ENCODE measurements around the gene AMPH. TPM values are rescaled to one million over a fixed set of nuclear protein-coding genes. Genes with fewer than 3 reads are reported as not detected.
A peak's percentile ranks its signal among the peaks of the same experiment; 100 is the strongest.

The AMPH gene
- total RNA-seq, 4 donors from 2014 or later = 2.2 to 6.6 (median 5.9) TPM; not detected in 1

- WGBS, 2 donors (ENCODE audit: low coverage in 1 of 2) = 71 to 89% methylated on average over 1 of the region's 1 CpG
- H3K27me3 ChIP-seq = no peaks in the 10 kb centered on the region
- H3K4me1 ChIP-seq = no peaks in the 10 kb centered on the region
These were observed 76.6 kb downstream of the AMPH start for GRCh38 chr7:38554586-38554985.

DNA sequence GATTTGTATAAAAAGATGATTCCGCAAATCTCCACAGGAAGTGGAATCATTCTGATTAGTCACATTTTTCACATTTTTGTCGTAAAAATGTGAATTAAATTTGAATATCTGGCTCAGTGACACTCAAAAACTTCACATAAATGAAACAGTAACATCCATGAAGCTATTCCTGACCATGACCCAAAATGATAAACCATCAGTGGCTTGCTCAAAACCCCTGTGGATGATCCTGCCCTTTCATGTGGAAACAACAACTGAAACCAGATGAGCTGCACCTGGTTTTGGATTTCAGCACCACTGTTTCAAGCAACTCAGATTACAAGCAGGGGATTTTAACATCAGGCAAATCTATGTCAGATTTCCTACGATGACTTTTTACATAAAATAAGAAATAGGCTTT is 80.3 kb downstream of the AMPH start:
- Histone ChIP-seq H3K4me3 (no peak overlapping the region), H3K4me1 (peaks cover 0 to 5% (median 1%) of the 10 kb centered on the region in 4 donors), H3K9me3 (no peaks in the 10 kb centered on the region), H3K36me3 (no peaks in the 10 kb centered on the region), H3K27me3 (no peaks in the 10 kb centered on the region), H3K27ac (no peak overlapping the region)
- in situ Hi-C loops (cut with MboI; ENCODE audit: low pct_ligation_motif_present in 1 of 4, low pct_unique_long_range_greater_than_20kb in 1 of 4, low sequenced_read_pairs in 3 of 4) (no loop called here), intact Hi-C loops (cut with DNase I; ENCODE audit: low total_unique reads) (no loop called here)
- 55 to 83% methylated on average over 3 of the region's 3 CpGs for WGBS, 2 donors (ENCODE audit: low coverage in 1 of 2)
- no peak for TF ChIP-seq POLR2A (IDR thresholded peaks at IDR 0.05)
- no peak for TF ChIP-seq POLR2AphosphoS5 (IDR thresholded peaks at IDR 0.05)
- TF ChIP-seq CTCF (IDR thresholded peaks at IDR 0.05) = no peak
- no peak for TF ChIP-seq EP300 (IDR thresholded peaks at IDR 0.05; ENCODE audit: low read depth)
- DNase-seq = no peak

More at GRCh38 chr7:38554586-38554985, 76.6 kb downstream of the AMPH start:
- TF ChIP-seq EP300 (IDR thresholded peaks at IDR 0.05; ENCODE audit: low read depth) = no peak
- TF ChIP-seq POLR2AphosphoS5 (IDR thresholded peaks at IDR 0.05) = no peak
- no peak for DNase-seq
- no peaks in the 10 kb centered on the region for H3K36me3 ChIP-seq
- intact Hi-C loops (cut with DNase I; ENCODE audit: low total_unique reads) = no loop called here
- in situ Hi-C loops (cut with MboI; ENCODE audit: low pct_ligation_motif_present in 1 of 4, low pct_unique_long_range_greater_than_20kb in 1 of 4, low sequenced_read_pairs in 3 of 4) = no loop called here
- H3K27ac ChIP-seq = no peak overlapping the region
- H3K9me3 ChIP-seq = no peaks in the 10 kb centered on the region
- H3K4me3 ChIP-seq = no peak overlapping the region

DNA sequence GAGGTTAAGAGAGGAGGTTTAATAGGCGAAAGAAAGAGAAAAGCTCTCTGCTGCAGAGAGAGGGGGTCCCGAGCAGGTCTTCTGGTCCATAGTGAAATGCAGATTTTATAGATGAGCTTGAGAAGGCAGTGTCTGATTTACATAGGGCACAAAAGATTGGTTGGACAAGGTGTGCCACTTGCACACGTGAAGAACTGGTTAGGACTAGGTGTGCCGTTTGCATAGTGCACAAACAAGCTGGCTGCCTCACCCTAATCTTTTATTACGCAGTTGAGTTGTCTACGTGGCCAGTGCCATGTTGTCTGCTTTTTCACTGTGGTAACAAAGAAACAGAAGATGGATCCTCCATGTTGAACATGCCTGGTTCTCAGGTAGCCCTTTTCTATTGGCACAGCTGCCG is 82.6 kb downstream of the AMPH start:
- Histone ChIP-seq H3K27ac (peak overlapping the region in 1 of 4 donors; percentile 19), H3K4me1 (peaks cover 0 to 5% (median 1%) of the 10 kb centered on the region in 4 donors), H3K36me3 (no peaks in the 10 kb centered on the region), H3K9me3 (no peaks in the 10 kb centered on the region), H3K4me3 (no peak overlapping the region), H3K27me3 (no peaks in the 10 kb centered on the region)
- DNase-seq = peak; percentile 41
- intact Hi-C loops (cut with DNase I; ENCODE audit: low total_unique reads) = no loop called here
- TF ChIP-seq EP300 (IDR thresholded peaks at IDR 0.05; ENCODE audit: low read depth) (no peak), POLR2A (IDR thresholded peaks at IDR 0.05) (no peak), POLR2AphosphoS5 (IDR thresholded peaks at IDR 0.05) (peak in 1 of 3 donors; percentile 42)
- in situ Hi-C loops (cut with MboI; ENCODE audit: low pct_ligation_motif_present in 1 of 4, low pct_unique_long_range_greater_than_20kb in 1 of 4, low sequenced_read_pairs in 3 of 4) = no loop called here
- 59 to 60% methylated on average over 7 of the region's 7 CpGs for WGBS, 2 donors (ENCODE audit: low coverage in 1 of 2)

GRCh38 chr7:38546763-38547162 is 84.4 kb downstream of the AMPH start:
- intact Hi-C loops (cut with DNase I; ENCODE audit: low total_unique reads) = no loop called here

GRCh38 chr7:38545977-38546376 is 85.2 kb downstream of the AMPH start:
- Histone ChIP-seq H3K4me1 (peaks cover 2 to 11% (median 3%) of the 10 kb centered on the region in 4 donors), H3K9me3 (no peaks in the 10 kb centered on the region), H3K4me3 (no peak overlapping the region), H3K27me3 (no peaks in the 10 kb centered on the region), H3K27ac (no peak overlapping the region), H3K36me3 (no peaks in the 10 kb centered on the region)
- in situ Hi-C loops (cut with MboI; ENCODE audit: low pct_ligation_motif_present in 1 of 4, low pct_unique_long_range_greater_than_20kb in 1 of 4, low sequenced_read_pairs in 3 of 4) = no loop called here
- intact Hi-C loops (cut with DNase I; ENCODE audit: low total_unique reads) = no loop called here
- no peak for DNase-seq
- 70% methylated on average over 3 of the region's 3 CpGs; no CpG with 5 or more reads in 1 of the 2 donors for whole genome bisulfite sequencing, 2 donors (ENCODE audit: low coverage in 1 of 2)
- TF ChIP-seq CTCF (IDR thresholded peaks at IDR 0.05) (no peak), EP300 (IDR thresholded peaks at IDR 0.05; ENCODE audit: low read depth) (no peak), POLR2A (IDR thresholded peaks at IDR 0.05) (no peak), POLR2AphosphoS5 (IDR thresholded peaks at IDR 0.05) (no peak)

More at GRCh38 chr7:38546763-38547162, 84.4 kb downstream of the AMPH start:
- H3K27ac ChIP-seq = no peak overlapping the region
- DNase-seq = no peak
- no peak overlapping the region for H3K4me3 ChIP-seq
- H3K9me3 ChIP-seq = no peaks in the 10 kb centered on the region
- H3K4me1 ChIP-seq = peaks cover 0 to 7% (median 1%) of the 10 kb centered on the region in 4 donors
- in situ Hi-C loops (cut with MboI; ENCODE audit: low pct_ligation_motif_present in 1 of 4, low pct_unique_long_range_greater_than_20kb in 1 of 4, low sequenced_read_pairs in 3 of 4) = no loop called here
- H3K27me3 ChIP-seq = no peaks in the 10 kb centered on the region
- no peak for TF ChIP-seq POLR2AphosphoS5 (IDR thresholded peaks at IDR 0.05)
- TF ChIP-seq CTCF (IDR thresholded peaks at IDR 0.05) = no peak
- TF ChIP-seq EP300 (IDR thresholded peaks at IDR 0.05; ENCODE audit: low read depth) = no peak
- TF ChIP-seq POLR2A (IDR thresholded peaks at IDR 0.05) = no peak
- H3K36me3 ChIP-seq = no peaks in the 10 kb centered on the region
- WGBS, 2 donors (ENCODE audit: low coverage in 1 of 2) = 61 to 87% methylated on average over 4 of the region's 4 CpGs

Measured in transverse colon (tissue), 4 donors.